Ovary (tissue), 3 donors: Measurements from ENCODE around the gene ST6GALNAC6.

Experiments used
- POLR2A ChIP-seq: fragments of 450-650 bp; IDR thresholded peaks from one replicate; pipeline ENCODE4 v1.6.1; 2017; ENCODE audit warnings: antibody characterized with exemption, mild to moderate bottlenecking, moderate library complexity
- TF ChIP-seq, protein P1 (sequence below), 3 donors: fragments of 450-650 bp in 2 of 3; fragments of 200-600 bp in 1 of 3; IDR thresholded peaks; one replicate each; pipeline versions ENCODE4 v1.5.1 to v1.8.0; 2016 to 2022; ENCODE audit warnings: antibody characterized with exemption in 3 of 3, mild to moderate bottlenecking in 1 of 3
- donor health status: DM: no; HTN: no; CAD: no.

- TF ChIP-seq, protein P1, sequence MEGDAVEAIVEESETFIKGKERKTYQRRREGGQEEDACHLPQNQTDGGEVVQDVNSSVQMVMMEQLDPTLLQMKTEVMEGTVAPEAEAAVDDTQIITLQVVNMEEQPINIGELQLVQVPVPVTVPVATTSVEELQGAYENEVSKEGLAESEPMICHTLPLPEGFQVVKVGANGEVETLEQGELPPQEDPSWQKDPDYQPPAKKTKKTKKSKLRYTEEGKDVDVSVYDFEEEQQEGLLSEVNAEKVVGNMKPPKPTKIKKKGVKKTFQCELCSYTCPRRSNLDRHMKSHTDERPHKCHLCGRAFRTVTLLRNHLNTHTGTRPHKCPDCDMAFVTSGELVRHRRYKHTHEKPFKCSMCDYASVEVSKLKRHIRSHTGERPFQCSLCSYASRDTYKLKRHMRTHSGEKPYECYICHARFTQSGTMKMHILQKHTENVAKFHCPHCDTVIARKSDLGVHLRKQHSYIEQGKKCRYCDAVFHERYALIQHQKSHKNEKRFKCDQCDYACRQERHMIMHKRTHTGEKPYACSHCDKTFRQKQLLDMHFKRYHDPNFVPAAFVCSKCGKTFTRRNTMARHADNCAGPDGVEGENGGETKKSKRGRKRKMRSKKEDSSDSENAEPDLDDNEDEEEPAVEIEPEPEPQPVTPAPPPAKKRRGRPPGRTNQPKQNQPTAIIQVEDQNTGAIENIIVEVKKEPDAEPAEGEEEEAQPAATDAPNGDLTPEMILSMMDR (IDR thresholded peaks at IDR 0.05), result no peak
- no peak for TF ChIP-seq POLR2A
Measured at GRCh38 chr9:127920794-127921193, 21.4 kb upstream of the ST6GALNAC6 start.
